ENCODE data around the gene PMCH. TPM values are rescaled to one million over a fixed set of nuclear protein-coding genes. Genes with fewer than 3 reads are reported as not detected.

The PMCH gene
- total RNA-seq, 4 donors from 2014 or later = not detected

Small RNAs within 50 kb of the gene (small RNA-seq; reads per million reads assigned to genes)
- 0 reads per million in 4 donors for gene RN7SL793P

Other genes starting within 250 kb of the PMCH start
- 100 to 1,000 TPM in 1 of 4 donors, 10 to 100 TPM in 3; 80.4 to 106 (median 87.1) TPM for gene WASHC3, start 135.8 kb downstream of the PMCH start, total RNA-seq
- 10 to 100 TPM; 15.2 to 27.7 (median 19.0) TPM for gene NUP37, start 77.7 kb downstream of the PMCH start, total RNA-seq
- 1 to 10 TPM in 3 of 4 donors, under 1 TPM in 1; 0.93 to 1.4 (median 1.2) TPM for gene PARPBP, start 77.7 kb downstream of the PMCH start, total RNA-seq

Measured in gastroesophageal sphincter (tissue), 4 donors.